Hypothalamus (tissue), 51 donors: ENCODE measurements around the gene PDCD7.
"Not testable (repeated sequence)": the region's sequence is repeated elsewhere in the genome, so short reads cannot be mapped to it uniquely, and the experiment has no call there.

Experiments used
- DNase-seq, 51 donors: peaks; one replicate each; lab custom pipeline; 2025; lab: John Stamatoyannopoulos, UW

The PDCD7 gene

GRCh38 chr15:65076486-65077290 is 56.9 kb downstream of the PDCD7 start, which contains the start of gene KBTBD13:
Gene KBTBD13, plus strand, starts transcription at chr15:65076746. Its CDS starts 70 bp downstream, at chr15:65076816.
- no peak for DNase-seq

DNA sequence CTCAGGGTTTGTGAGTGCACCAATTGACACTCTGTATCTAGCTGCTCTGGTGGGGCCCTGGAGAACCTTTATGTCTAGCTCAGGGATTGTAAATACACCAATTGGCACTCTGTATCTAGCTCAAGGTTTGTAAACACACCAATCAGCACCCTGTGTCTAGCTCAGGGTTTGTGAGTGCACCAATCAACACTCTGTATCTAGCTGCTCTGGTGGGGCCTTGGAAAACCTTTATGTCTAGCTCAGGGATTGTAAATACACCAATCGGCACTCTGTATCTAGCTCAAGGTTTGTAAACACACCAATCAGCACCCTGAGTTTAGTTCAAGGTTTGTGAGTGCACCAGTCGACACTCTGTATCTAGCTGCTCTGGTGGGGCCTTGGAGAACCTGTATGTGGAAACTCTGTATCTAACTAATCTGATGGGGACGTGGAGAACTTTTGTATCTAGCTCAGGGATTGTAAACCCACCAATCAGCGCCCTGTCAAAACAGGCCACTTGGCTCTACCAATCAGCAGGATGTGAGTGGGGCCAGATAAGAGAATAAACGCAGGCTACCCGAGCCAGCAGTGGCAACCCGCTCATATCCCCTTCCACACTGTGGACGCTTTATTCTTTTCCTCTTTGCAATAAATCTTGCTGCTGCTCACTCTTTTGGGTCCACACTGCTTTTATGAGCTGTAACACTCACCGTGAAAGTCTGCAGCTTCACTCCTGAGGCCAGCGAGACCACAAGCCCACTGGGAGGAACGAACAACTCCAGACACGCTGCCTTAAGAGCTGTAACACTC is 57.8 kb downstream of the PDCD7 start:
- DNase-seq, result not testable (repeated sequence)

GRCh38 chr15:65074946-65075345 is 58.7 kb downstream of the PDCD7 start:
- DNase-seq, result not testable (repeated sequence)

DNA sequence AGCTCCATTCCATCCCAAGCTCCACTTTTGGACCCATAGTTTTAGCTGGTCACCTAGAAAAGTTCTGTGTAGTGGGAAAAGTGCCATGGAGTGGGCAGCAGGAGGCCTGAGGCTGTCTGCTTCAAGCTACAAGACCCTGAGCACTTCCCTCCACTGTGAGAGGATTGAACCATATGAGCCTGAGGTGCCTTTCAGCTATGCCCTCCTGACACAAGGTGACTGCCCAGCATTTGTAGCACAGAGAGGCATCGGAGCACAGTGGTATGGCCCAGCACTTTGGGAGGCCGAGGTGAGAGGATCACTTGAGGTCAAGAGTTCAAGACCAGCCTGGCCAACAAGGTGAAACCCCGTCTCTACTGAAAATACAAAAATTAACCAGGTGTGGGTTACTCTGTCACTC is 61.0 kb downstream of the PDCD7 start:
- no peak for DNase-seq

GRCh38 chr15:65072027-65072426 is 61.6 kb downstream of the PDCD7 start:
- no peak for DNase-seq

GRCh38 chr15:65071381-65071811 is 62.2 kb downstream of the PDCD7 start:
- peak in 20 of 51 donors; percentile 21 to 74 (median 52) for DNase-seq

- DNase-seq, result no peak
Measured at GRCh38 chr15:65069779-65070546, 63.6 kb downstream of the PDCD7 start.

GRCh38 chr15:65069179-65069578 is 64.4 kb downstream of the PDCD7 start:
- DNase-seq, result no peak

DNA sequence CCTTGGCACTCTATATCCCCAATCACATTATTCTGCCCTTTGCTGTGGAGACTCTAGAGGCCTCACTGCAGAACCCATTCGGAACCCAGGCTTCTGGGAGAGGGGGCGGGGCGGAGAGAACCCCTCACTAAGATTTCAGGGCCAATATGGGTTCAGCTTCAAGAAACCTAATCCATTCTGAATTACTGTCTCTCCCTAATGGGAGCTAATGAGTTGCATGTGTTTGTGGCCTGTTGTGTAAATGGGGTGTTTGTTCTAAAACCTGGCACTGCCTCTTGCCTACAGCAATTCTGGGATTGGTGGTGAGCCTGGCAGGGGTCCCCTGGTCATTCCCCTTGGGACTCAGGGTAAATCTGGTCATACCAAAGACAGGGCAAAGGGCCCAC is 65.2 kb downstream of the PDCD7 start:
- DNase-seq, result peak in 1 of 51 donors; percentile 30

DNA sequence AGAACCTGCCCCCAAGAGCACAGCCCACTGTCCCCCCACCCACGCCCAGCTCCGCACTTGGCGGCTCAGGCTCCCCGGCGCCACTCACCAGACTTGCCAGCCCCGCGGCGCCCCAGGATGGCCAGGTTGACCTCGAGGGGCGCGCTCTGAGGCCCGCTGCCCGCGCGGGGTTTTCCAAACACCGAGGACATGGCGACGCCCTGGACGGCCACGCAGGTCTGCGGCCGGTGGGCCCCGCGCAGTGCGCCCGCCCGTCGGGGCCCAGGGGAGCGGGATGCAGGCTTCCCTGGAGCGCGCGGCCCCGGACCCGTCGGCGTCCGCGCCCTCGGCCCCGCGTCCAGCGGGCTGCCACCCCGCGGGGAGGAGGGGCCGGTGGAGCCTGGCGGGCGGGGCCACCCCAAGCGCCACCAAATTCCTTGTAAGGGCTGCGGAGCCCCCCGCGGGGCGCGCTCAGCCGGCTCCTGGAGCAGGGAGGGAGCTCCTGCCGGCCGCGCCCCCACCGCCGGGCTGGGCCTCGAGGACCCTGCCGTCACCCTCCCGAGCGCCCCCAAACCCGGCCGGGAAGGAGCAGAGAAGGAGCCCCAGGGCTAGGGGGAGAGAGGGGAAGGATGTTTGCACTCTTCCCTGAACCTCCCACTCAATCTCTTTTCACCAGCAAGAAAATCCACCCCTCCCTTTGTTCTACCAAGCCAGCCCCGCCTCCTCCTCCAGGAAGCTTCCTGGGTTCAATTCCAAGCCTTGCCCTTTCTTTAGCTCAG is 65.8 kb downstream of the PDCD7 start, which contains the start of gene RASL12:
TSS of gene RASL12 (minus strand) at position 347 of the 758 bp plus-strand sequence. CDS start at position 191, 156 bp downstream.
- DNase-seq, result peak in 7 of 51 donors; percentile 14 to 44 (median 26)
